ENCODE data around the gene BEND7. TPM values are rescaled to one million over a fixed set of nuclear protein-coding genes. Genes with fewer than 3 reads are reported as not detected.

The BEND7 gene
- total RNA-seq, 1 donor from 2014 or later, result 3.1 TPM

- Mint-ChIP-seq H3K9me3 (ENCODE audit: unreplicated experiment) (peaks cover 4% of the 10 kb centered on the region), H3K4me1 (ENCODE audit: low read depth, unreplicated experiment) (no peaks in the 10 kb centered on the region), H3K27ac (ENCODE audit: unreplicated experiment) (no peak overlapping the region), H3K4me3 (ENCODE audit: unreplicated experiment) (no peak overlapping the region), H3K27me3 (ENCODE audit: unreplicated experiment) (no peaks in the 10 kb centered on the region), H3K36me3 (ENCODE audit: unreplicated experiment) (peaks cover 8% of the 10 kb centered on the region)
- TF ChIP-seq CTCF (IDR thresholded peaks at IDR 0.05; ENCODE audit: partially characterized antibody, unreplicated experiment), result no peak
- no peak for DNase-seq
These were observed 107.4 kb downstream of the BEND7 start for GRCh38 chr10:13421382-13421917.

GRCh38 chr10:13420532-13421307 is 108.1 kb downstream of the BEND7 start:
- H3K36me3 Mint-ChIP-seq (ENCODE audit: unreplicated experiment), result peaks cover 8% of the 10 kb centered on the region
- TF ChIP-seq CTCF (IDR thresholded peaks at IDR 0.05; ENCODE audit: partially characterized antibody, unreplicated experiment), result no peak
- peaks cover 2% of the 10 kb centered on the region for H3K4me1 Mint-ChIP-seq (ENCODE audit: low read depth, unreplicated experiment)
- peaks cover 4% of the 10 kb centered on the region for H3K9me3 Mint-ChIP-seq (ENCODE audit: unreplicated experiment)
- H3K27ac Mint-ChIP-seq (ENCODE audit: unreplicated experiment), result no peak overlapping the region
- DNase-seq, result no peak
- H3K4me3 Mint-ChIP-seq (ENCODE audit: unreplicated experiment), result no peak overlapping the region
- peaks cover 1% of the 10 kb centered on the region for H3K27me3 Mint-ChIP-seq (ENCODE audit: unreplicated experiment)

DNA sequence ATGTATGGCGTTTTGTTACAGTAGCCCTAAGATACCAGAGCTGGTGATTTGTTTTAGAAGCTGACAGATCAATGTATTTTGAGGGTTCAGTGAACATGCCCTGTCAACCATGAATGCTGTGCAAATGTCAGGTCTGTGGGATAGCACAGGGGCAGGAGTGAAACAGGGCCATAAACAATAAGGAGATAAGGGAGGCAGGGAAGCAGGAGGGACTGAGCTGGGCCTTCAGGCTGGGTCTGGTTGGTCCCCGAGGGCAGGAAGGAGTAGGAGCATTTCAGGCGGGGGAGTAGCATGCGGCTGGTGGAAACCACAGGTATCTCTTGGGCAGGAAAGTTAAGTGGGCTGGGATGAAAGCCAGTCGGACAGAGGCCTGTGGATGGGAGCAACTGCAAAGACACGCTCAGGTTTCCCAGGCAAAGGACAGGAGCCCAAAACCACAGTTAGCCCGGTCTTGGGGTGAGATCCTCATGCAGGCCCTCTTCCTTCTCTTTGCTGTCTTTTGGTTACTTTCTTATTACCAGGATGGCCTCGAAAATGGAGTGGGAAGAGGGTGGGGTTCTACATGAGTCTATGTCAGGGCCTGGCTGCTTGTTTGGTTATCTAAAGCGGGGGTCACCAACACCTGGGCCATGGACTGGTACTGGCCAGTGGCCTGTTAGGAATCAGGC is 111.2 kb downstream of the BEND7 start:
- H3K36me3 Mint-ChIP-seq (ENCODE audit: unreplicated experiment), result peaks cover 5% of the 10 kb centered on the region
- no peak overlapping the region for H3K4me3 Mint-ChIP-seq (ENCODE audit: unreplicated experiment)
- TF ChIP-seq CTCF (IDR thresholded peaks at IDR 0.05; ENCODE audit: partially characterized antibody, unreplicated experiment), result no peak
- peaks cover 7% of the 10 kb centered on the region for H3K9me3 Mint-ChIP-seq (ENCODE audit: unreplicated experiment)
- H3K27me3 Mint-ChIP-seq (ENCODE audit: unreplicated experiment), result peaks cover 3% of the 10 kb centered on the region
- no peak for DNase-seq
- no peak overlapping the region for H3K27ac Mint-ChIP-seq (ENCODE audit: unreplicated experiment)
- H3K4me1 Mint-ChIP-seq (ENCODE audit: low read depth, unreplicated experiment), result peaks cover 3% of the 10 kb centered on the region

DNA sequence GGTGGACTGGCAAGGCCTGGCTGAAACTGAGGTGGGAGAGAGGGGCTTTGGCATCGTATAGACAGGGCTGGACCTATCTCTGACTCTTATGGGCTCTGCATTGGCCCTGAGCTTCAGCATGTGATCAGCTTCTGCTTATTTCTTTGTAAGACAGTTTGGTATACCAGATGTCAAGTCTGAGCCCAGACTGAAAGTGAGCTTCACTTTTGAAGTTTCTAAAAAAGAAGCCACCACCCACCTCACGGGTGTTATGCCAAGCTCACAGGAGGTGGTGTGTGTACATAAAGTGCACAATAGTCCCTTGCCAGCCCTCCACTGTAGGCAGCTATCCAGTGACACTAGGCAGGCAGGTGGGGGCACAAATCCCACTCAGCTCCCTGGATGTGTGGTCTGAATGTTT is 112.1 kb downstream of the BEND7 start:
- Mint-ChIP-seq H3K27ac (ENCODE audit: unreplicated experiment) (no peak overlapping the region), H3K4me1 (ENCODE audit: low read depth, unreplicated experiment) (peaks cover 3% of the 10 kb centered on the region), H3K27me3 (ENCODE audit: unreplicated experiment) (peaks cover 3% of the 10 kb centered on the region), H3K36me3 (ENCODE audit: unreplicated experiment) (peaks cover 5% of the 10 kb centered on the region), H3K4me3 (ENCODE audit: unreplicated experiment) (no peak overlapping the region), H3K9me3 (ENCODE audit: unreplicated experiment) (peaks cover 8% of the 10 kb centered on the region)
- TF ChIP-seq CTCF (IDR thresholded peaks at IDR 0.05; ENCODE audit: partially characterized antibody, unreplicated experiment), result no peak
- no peak for DNase-seq

DNA sequence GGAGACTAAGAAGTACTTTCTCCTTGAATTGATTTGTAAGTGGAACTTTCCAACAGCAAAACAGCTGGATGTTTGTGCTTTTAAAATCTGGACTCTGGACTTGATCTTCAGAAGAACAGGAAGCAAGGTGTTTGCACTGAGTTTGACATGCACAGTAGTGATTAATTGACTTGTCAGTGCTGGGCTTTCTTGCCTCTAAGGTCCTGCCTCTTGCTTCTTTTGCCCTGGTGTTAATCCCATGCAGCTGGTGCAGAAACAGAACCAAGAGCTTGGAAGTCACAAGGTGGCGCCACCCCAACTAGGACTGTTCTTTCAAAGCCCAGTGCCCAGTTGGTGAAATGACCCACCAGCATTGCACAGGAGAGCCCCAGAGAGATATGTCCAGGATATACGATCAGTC is 114.0 kb downstream of the BEND7 start:
- TF ChIP-seq CTCF (IDR thresholded peaks at IDR 0.05; ENCODE audit: partially characterized antibody, unreplicated experiment), result no peak
- Mint-ChIP-seq H3K27ac (ENCODE audit: unreplicated experiment) (no peak overlapping the region), H3K27me3 (ENCODE audit: unreplicated experiment) (peaks cover 3% of the 10 kb centered on the region), H3K4me1 (ENCODE audit: low read depth, unreplicated experiment) (peaks cover 3% of the 10 kb centered on the region), H3K36me3 (ENCODE audit: unreplicated experiment) (peaks cover 5% of the 10 kb centered on the region), H3K9me3 (ENCODE audit: unreplicated experiment) (peaks cover 8% of the 10 kb centered on the region), H3K4me3 (ENCODE audit: unreplicated experiment) (no peak overlapping the region)
- no peak for DNase-seq

All from glutamatergic neuron (in vitro differentiated cells).